Upper lobe of left lung (tissue), 4 donors: ENCODE results near the gene PLCH2.

ENCODE experiments used
- POLR2A ChIP-seq, 4 donors: fragments of 450-650 bp; IDR thresholded peaks; one replicate each; pipeline ENCODE4 v1.5.1; 2016 to 2017; ENCODE audit warnings: antibody characterized with exemption in 4 of 4, mild to moderate bottlenecking in 2 of 4
- POLR2AphosphoS5 ChIP-seq, 2 donors: sonication (generic); formaldehyde crosslinking; IDR thresholded peaks; one replicate each; pipeline ENCODE4 v1.5.1; 2017; ENCODE audit warnings: antibody characterized with exemption in 2 of 2
- TF ChIP-seq, protein P1 (sequence below), 6 experiments: fragments of 450-650 bp in 4 of 6; fragments of 200-600 bp in 2 of 6; sonication (generic) in 2 of 6; IDR thresholded peaks; one replicate each; pipeline ENCODE4 v1.5.1; 2016 to 2019; ENCODE audit warnings: antibody characterized with exemption in 6 of 6

DNA sequence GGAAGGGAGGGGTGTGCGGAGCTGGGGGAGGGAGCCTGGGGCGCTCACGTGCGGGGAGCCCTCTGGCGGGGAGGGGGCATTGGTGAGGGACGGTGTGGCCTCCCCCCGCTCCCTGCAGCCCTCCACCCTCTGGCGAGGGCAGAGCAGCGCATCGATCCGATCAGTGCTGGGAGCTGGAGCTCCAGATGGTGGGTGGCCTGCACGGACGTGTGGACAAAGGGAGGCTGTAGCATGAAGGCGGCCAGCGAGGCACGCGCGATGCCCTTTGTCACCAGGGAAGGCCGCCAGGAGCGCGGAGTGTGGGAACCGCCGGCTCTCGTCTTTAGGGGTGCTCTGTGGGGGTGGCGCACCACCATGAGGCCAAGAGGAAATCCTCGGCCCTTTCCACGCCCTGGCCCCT is 59.4 kb downstream of the PLCH2 start:
- TF ChIP-seq POLR2A (IDR thresholded peaks at IDR 0.05) (no peak), POLR2AphosphoS5 (IDR thresholded peaks at IDR 0.05) (no peak)
- TF ChIP-seq, protein P1, sequence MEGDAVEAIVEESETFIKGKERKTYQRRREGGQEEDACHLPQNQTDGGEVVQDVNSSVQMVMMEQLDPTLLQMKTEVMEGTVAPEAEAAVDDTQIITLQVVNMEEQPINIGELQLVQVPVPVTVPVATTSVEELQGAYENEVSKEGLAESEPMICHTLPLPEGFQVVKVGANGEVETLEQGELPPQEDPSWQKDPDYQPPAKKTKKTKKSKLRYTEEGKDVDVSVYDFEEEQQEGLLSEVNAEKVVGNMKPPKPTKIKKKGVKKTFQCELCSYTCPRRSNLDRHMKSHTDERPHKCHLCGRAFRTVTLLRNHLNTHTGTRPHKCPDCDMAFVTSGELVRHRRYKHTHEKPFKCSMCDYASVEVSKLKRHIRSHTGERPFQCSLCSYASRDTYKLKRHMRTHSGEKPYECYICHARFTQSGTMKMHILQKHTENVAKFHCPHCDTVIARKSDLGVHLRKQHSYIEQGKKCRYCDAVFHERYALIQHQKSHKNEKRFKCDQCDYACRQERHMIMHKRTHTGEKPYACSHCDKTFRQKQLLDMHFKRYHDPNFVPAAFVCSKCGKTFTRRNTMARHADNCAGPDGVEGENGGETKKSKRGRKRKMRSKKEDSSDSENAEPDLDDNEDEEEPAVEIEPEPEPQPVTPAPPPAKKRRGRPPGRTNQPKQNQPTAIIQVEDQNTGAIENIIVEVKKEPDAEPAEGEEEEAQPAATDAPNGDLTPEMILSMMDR (IDR thresholded peaks at IDR 0.05): no peak
